ENCODE results near the gene POLR3A. TPM values are rescaled to one million over a fixed set of nuclear protein-coding genes. Genes with fewer than 3 reads are reported as not detected.
"Not testable (repeated sequence)": the region's sequence is repeated elsewhere in the genome, so short reads cannot be mapped to it uniquely, and the experiment has no call there.

POLR3A gene
- total RNA-seq, 1 donor from 2014 or later, result 13.1 TPM

DNA sequence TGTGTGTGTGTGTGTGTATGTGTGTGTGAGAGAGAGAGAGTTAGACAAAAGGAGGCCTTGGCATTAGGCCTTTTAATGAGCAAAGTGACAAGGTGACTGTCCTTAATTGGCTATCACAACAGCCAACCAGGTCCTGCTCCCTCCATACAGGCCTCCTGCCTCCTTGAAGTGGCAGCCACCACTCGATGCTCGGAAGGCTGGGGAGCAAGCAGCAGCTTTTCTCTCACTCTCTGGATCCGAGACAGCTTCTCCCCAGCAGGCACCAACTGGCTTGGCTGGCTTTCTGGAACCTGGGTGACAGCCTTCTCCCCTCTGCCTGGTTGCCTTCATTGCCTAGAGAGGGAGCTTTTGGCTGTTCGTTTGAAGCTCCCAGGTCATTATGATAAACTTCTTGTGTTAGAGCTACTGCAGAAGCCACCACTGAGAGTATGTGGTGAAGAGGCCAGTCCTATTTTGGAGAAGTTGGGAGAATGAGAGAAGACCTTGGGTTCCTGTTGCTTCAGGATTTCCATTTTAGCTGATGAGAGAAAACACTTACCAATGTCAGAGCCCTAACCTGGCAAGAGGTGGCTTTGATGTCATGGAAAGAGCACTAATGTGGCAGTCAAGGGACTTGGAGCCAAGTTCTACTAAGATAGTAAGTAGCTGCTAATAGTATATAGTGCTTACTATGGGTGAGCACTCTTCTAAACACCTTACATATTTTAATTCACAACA, 42.0 kb upstream of the POLR3A start:
- TF ChIP-seq, protein P1, sequence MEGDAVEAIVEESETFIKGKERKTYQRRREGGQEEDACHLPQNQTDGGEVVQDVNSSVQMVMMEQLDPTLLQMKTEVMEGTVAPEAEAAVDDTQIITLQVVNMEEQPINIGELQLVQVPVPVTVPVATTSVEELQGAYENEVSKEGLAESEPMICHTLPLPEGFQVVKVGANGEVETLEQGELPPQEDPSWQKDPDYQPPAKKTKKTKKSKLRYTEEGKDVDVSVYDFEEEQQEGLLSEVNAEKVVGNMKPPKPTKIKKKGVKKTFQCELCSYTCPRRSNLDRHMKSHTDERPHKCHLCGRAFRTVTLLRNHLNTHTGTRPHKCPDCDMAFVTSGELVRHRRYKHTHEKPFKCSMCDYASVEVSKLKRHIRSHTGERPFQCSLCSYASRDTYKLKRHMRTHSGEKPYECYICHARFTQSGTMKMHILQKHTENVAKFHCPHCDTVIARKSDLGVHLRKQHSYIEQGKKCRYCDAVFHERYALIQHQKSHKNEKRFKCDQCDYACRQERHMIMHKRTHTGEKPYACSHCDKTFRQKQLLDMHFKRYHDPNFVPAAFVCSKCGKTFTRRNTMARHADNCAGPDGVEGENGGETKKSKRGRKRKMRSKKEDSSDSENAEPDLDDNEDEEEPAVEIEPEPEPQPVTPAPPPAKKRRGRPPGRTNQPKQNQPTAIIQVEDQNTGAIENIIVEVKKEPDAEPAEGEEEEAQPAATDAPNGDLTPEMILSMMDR (IDR thresholded peaks at IDR 0.05), result no peak
- peaks cover 4% of the 10 kb centered on the region for H3K9me3 Mint-ChIP-seq (ENCODE audit: low read depth)

DNA sequence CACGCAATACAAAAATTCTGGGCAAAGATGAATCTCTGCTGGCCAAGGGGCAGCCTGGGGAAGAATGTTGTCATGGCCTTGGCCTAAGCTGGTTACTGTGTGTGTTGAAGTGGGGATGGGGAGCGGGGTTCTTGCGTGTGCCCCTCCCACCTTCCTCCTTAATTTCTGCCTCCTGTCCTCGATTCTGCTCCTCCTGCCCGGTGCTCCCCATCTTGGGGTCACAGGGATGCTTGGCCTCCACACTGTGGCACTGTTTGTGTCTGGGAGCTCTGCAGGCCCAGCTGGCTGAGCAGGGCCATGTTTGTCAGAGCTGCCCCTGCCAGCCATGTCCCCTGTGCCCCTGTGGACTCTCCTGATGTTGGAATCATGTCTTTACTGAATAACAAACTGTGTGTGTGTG, 41.4 kb upstream of the POLR3A start:
- no peak for DNase-seq (ENCODE audit: low spot score)
- H3K9me3 Mint-ChIP-seq (ENCODE audit: low read depth), result peaks cover 4% of the 10 kb centered on the region

More for the DNA sequence above, 42.0 kb upstream of the POLR3A start:
- Mint-ChIP-seq H3K36me3 (ENCODE audit: low read depth) (peaks cover 2% of the 10 kb centered on the region), H3K27me3 (ENCODE audit: low read depth) (no peaks in the 10 kb centered on the region), H3K4me1 (ENCODE audit: low read depth) (no peaks in the 10 kb centered on the region), H3K4me3 (ENCODE audit: unreplicated experiment) (no peak overlapping the region), H3K27ac (ENCODE audit: unreplicated experiment) (no peak overlapping the region)
- no peak for DNase-seq (ENCODE audit: low spot score)

DNA sequence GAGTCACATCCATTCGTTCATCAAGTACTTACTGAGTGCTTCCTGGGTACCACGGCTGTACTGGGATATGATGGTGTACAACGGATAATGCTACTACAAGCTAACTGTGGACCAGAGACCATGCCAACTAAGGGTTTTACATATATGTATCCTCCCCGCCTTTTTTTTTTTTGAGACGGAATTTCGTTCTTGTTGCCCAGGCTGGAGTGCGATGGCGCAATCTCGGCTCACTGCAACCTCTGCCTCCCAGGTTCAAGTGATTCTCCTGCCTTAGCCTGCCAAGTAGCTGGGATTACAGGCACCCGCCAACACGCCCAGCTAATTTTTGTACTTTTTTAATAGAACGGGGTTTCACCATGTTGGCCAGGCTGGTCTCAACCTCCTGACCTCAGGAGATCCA, 40.7 kb upstream of the POLR3A start:
- not testable (repeated sequence) for H3K4me3 Mint-ChIP-seq (ENCODE audit: unreplicated experiment); H3K36me3 Mint-ChIP-seq (ENCODE audit: low read depth); DNase-seq (ENCODE audit: low spot score); H3K9me3 Mint-ChIP-seq (ENCODE audit: low read depth); H3K27ac Mint-ChIP-seq (ENCODE audit: unreplicated experiment); H3K27me3 Mint-ChIP-seq (ENCODE audit: low read depth); H3K4me1 Mint-ChIP-seq (ENCODE audit: low read depth)

More for the DNA sequence above, 41.4 kb upstream of the POLR3A start:
- H3K4me1 Mint-ChIP-seq (ENCODE audit: low read depth), result peaks cover under 1% of the 10 kb centered on the region
- no peaks in the 10 kb centered on the region for H3K27me3 Mint-ChIP-seq (ENCODE audit: low read depth)
- TF ChIP-seq, protein P1 (IDR thresholded peaks at IDR 0.05), result no peak
- H3K27ac Mint-ChIP-seq (ENCODE audit: unreplicated experiment), result no peak overlapping the region
- peaks cover 2% of the 10 kb centered on the region for H3K36me3 Mint-ChIP-seq (ENCODE audit: low read depth)
- no peak overlapping the region for H3K4me3 Mint-ChIP-seq (ENCODE audit: unreplicated experiment)

DNA sequence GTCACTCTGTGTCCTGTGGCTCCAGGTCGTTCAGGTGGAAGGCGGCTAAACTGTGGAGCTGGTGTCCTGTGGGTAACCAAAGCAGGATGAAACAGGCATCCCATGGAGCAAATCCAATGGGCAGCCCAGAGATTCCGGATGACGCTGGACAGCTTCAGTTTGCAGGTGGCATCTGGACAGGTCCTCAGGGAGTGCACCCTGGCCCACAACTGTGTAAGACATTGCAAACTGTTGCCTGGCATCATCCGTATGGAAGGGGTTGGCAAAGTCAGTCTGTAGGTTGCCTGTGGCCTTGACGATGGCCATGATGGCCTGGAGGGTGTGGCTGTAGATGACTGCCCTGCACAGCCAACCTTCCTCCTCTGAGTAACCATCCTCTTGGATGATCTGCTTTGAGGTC, 39.8 kb upstream of the POLR3A start:
- H3K27ac Mint-ChIP-seq (ENCODE audit: unreplicated experiment), result no peak overlapping the region
- H3K27me3 Mint-ChIP-seq (ENCODE audit: low read depth), result no peaks in the 10 kb centered on the region
- H3K4me1 Mint-ChIP-seq (ENCODE audit: low read depth), result peaks cover 2% of the 10 kb centered on the region

DNA sequence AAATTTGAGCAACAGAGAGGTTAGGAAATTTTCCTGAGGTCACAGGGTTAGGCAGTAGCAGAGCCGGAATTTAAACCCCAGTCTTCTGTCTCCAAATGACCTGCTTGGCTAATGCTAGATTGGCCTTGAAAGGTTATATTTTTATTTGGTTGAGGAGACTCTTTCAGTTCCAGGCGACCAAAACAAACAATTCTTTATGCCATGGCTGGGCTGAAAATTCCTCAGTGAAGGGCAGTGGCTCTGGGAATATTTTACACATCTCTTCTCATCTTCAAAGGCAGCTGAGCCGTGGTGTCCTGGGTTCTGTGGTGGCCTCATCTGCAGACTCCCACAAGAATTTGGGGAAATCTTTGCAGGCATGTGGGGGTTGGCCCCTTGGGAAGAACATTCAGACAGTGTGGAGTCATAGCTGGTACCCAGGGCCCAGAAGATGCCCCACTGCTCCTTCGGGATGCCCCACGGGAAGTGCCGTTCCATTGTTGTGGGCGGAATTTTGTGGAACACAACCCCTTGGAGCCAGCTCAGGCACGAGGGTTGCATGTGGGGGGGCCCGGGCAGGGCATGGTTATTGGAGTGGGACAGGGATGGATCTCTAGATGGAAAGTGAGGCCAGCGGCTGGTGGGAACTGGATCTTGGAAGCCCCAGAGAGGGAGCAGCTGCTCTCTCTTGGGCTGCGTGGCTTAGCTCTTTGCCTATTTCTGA, 37.6 kb upstream of the POLR3A start:
- TF ChIP-seq, protein P1 (IDR thresholded peaks at IDR 0.05), result no peak
- no peak for DNase-seq (ENCODE audit: low spot score)
- H3K4me1 Mint-ChIP-seq (ENCODE audit: low read depth), result peaks cover 2% of the 10 kb centered on the region
- no peaks in the 10 kb centered on the region for H3K36me3 Mint-ChIP-seq (ENCODE audit: low read depth)
- H3K27ac Mint-ChIP-seq (ENCODE audit: unreplicated experiment), result no peak overlapping the region
- H3K27me3 Mint-ChIP-seq (ENCODE audit: low read depth), result no peaks in the 10 kb centered on the region
- H3K9me3 Mint-ChIP-seq (ENCODE audit: low read depth), result no peaks in the 10 kb centered on the region
- no peak overlapping the region for H3K4me3 Mint-ChIP-seq (ENCODE audit: unreplicated experiment)

More for the DNA sequence above, 39.8 kb upstream of the POLR3A start:
- TF ChIP-seq, protein P1 (IDR thresholded peaks at IDR 0.05), result no peak
- Mint-ChIP-seq H3K4me3 (ENCODE audit: unreplicated experiment) (no peak overlapping the region), H3K36me3 (ENCODE audit: low read depth) (no peaks in the 10 kb centered on the region), H3K9me3 (ENCODE audit: low read depth) (peaks cover 1% of the 10 kb centered on the region)
- no peak for DNase-seq (ENCODE audit: low spot score)
